Gastroesophageal sphincter (tissue), 4 donors: ENCODE measurements around the gene C3orf70. TPM values are rescaled to one million over a fixed set of nuclear protein-coding genes. Genes with fewer than 3 reads are reported as not detected.

Experiments used
- ATAC-seq: fragments of 150-250 bp; one replicate; pipeline ENCODE4 v1.9.1; 2016; ENCODE audit warnings: mild to moderate bottlenecking, moderate library complexity
- H3K27ac ChIP-seq, 4 donors: fragments of 200-600 bp; sonication (generic) in 3 of 4; 1 replicate in 3 of 4; 2 replicates in 1 of 4; pipeline ENCODE4 v1.5.1; 2016 to 2019
- H3K27me3 ChIP-seq: fragments of 200-600 bp; sonication (generic); one replicate; pipeline ENCODE4 v1.5.1; 2019
- H3K36me3 ChIP-seq, 2 donors: fragments of 200-600 bp; sonication (generic); one replicate each; pipeline ENCODE4 v1.5.1; 2019; ENCODE audit warnings: control low read depth in 1 of 2
- H3K4me1 ChIP-seq, 3 donors: fragments of 200-600 bp; sonication (generic); 1 replicate in 2 of 3; 2 replicates in 1 of 3; pipeline ENCODE4 v1.5.1; 2016 to 2019; ENCODE audit warnings: control low read depth in 2 of 3
- H3K4me3 ChIP-seq, 2 donors: fragments of 200-600 bp; sonication (generic); one replicate each; pipeline ENCODE4 v1.5.1; 2019; ENCODE audit warnings: mild to moderate bottlenecking in 1 of 2, moderate library complexity in 1 of 2
- H3K9me3 ChIP-seq, 3 donors: fragments of 200-600 bp; sonication (generic); one replicate each; pipeline ENCODE4 v1.5.1; 2017 to 2019; ENCODE audit warnings: control low read depth in 2 of 3
- CTCF ChIP-seq, 4 experiments: fragments of 200-600 bp in 2 of 4; fragments of 450-650 bp in 2 of 4; sonication (generic) in 1 of 4; IDR thresholded peaks; one replicate each; pipeline ENCODE4 v1.5.1; 2017 to 2019; ENCODE audit warnings: antibody characterized with exemption in 4 of 4, mild to moderate bottlenecking in 2 of 4, moderate library complexity in 2 of 4
- EP300 ChIP-seq: sonication (generic); formaldehyde crosslinking; IDR thresholded peaks from one replicate; pipeline ENCODE4 v1.6.1; 2017; ENCODE audit warnings: antibody characterized with exemption, mild to moderate bottlenecking
- POLR2A ChIP-seq, 2 donors: fragments of 450-650 bp; IDR thresholded peaks; one replicate each; pipeline ENCODE4 v1.6.1; 2017; ENCODE audit warnings: antibody characterized with exemption in 2 of 2, mild to moderate bottlenecking in 2 of 2, moderate library complexity in 1 of 2
- POLR2AphosphoS5 ChIP-seq: sonication (generic); formaldehyde crosslinking; IDR thresholded peaks from one replicate; pipeline ENCODE4 v1.6.1; 2017; ENCODE audit warnings: antibody characterized with exemption
- WGBS, 2 donors: methylation state at CpG; one replicate each; pipeline ENCODE4 v1.1.5; 2018; ENCODE audit warnings: low coverage in 1 of 2; 5-methylcytosine and 5-hydroxymethylcytosine counted together
- total RNA-seq, 4 donors: library from RNA; depleted of rRNA; stranded (reverse); fragments of >200 nt; gene quantifications; one replicate each; pipeline ENCODE4 v1.1.0, GENCODE V29; 2016

C3orf70 gene
- total RNA-seq, 4 donors from 2014 or later, result 21.0 to 61.1 (median 36.1) TPM

- Histone ChIP-seq H3K4me3 (no peak overlapping the region), H3K36me3 (peaks cover 0 to 55% of the 10 kb centered on the region in 2 donors), H3K27ac (no peak overlapping the region), H3K4me1 (no peaks in the 10 kb centered on the region), H3K27me3 (no peaks in the 10 kb centered on the region), H3K9me3 (no peaks in the 10 kb centered on the region)
- no peak for ATAC-seq
- TF ChIP-seq EP300 (no peak), CTCF (IDR thresholded peaks at IDR 0.05) (no peak), POLR2A (IDR thresholded peaks at IDR 0.05) (no peak), POLR2AphosphoS5 (no peak)
- 100% methylated on average over 1 to 3 of the region's 3 CpGs for WGBS, 2 donors
Measured at GRCh38 chr3:185028121-185028520, 124.7 kb downstream of the C3orf70 start.

Other genes with a start within 250 kb of the C3orf70 start
- gene EHHADH, start 101.0 kb upstream of the C3orf70 start, total RNA-seq, result 1 to 10 TPM; 2.6 to 7.2 (median 4.3) TPM
- 10 to 100 TPM; 17.1 to 29.2 (median 23.3) TPM for gene MAP3K13, start 210.1 kb upstream of the C3orf70 start, total RNA-seq